ENCODE data around the gene NCSTN.

DNA sequence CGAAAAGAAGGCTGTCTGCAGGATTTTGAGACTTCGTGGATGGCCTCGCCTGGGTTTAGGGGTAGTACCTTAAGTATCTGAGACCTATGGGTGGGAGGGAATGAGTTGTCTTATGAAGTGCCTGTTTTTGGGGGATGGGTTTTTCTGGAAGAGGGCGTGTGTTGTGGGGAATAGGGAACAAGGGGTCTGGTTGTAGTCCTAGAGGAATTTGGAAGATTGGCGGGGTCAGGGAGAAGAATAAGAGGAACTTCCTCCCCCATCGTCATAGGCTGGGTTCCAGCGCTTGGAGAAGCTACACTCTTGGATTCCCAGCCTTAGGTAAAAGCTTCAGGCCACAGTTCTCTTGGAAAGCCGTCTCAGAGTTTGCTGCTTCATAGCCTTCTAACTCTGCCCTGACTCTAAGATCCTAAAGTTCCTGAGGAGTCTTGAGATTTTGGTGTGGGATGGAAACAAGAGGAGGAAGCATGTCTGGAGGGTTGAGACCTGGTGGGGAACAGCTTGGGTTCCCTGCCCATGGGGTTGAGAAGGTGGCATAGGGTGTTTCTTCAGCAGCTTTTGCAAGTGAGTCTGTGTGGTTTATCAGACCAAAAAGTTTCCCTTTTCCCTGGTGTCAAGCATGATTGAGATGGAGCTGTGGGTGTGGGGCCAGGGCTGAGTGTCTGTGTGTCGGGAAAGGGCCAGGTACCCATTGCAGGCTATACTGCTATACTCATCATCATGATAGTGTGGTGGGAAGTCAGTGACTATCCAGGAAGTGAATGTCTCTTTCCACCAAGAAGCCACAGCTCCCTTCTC lies 59.0 kb downstream of the NCSTN start:
- no peak for TF ChIP-seq YY1 (IDR thresholded peaks at IDR 0.05; ENCODE audit: insufficient read depth, insufficient read length)
- no peak for TF ChIP-seq SUZ12 (IDR thresholded peaks at IDR 0.05; ENCODE audit: extremely low read depth, insufficient read depth, insufficient read length)
